HCT116 (cell line): ENCODE results near the gene ISOC2. TPM values are rescaled to one million over a fixed set of nuclear protein-coding genes. Genes with fewer than 3 reads are reported as not detected.
A peak's percentile ranks its signal among the peaks of the same experiment; 100 is the strongest.

ENCODE experiments used
- ATAC-seq: fragments of 200-7000 bp; cut with Tn5 transposase; 2 replicates; pipeline ENCODE4 v1.9.1; 2020; ENCODE audit warnings: mild to moderate bottlenecking, moderate library complexity
- BruUV-seq: library from RNA; stranded (reverse); fragments of 400-500 nt; replicated peaks from 2 replicates; lab custom pipeline; 2021; lab: Mats Ljungman, UMichigan
- CTCF ChIA-PET: fragments of 300-600 bp; sonication (Branson Sonifier 250); formaldehyde crosslinking; loops from one replicate; lab custom pipeline; 2021; ENCODE audit warnings: antibody characterized with exemption; lab: Charles Lee
- POLR2A ChIA-PET: fragments of 300-600, 350-600 bp; sonication (Branson Sonifier 250); formaldehyde crosslinking; loops from one replicate; lab custom pipeline; 2021; ENCODE audit warnings: antibody characterized with exemption; lab: Charles Lee
- RAD21 ChIA-PET, 2 experiments: fragments of 300-600 bp; sonication (Branson Sonifier 250); formaldehyde crosslinking; loops; one replicate each; lab custom pipeline; 2023; ENCODE audit warnings: low total read pairs in 2 of 2; ENCODE audit not compliant: uncharacterized antibody in 2 of 2, unreplicated experiment in 2 of 2, low non-redundant PET in 1 of 2; lab: Charles Lee
- DNase-seq: peaks from one replicate; pipeline ENCODE4 v3.0.0-alpha.2; 2010; ENCODE audit warnings: low read depth, low spot score
- H2AFZ ChIP-seq: fragments of 200-600 bp; shearing (Covaris generic), sonication (generic); 2 replicates; pipeline ENCODE4 v1.6.1; 2017; ENCODE audit warnings: low read depth, mixed run types, mixed read lengths, antibody characterized with exemption, low read length; ENCODE audit not compliant: poor library complexity, severe bottlenecking
- H3K27ac ChIP-seq: 2 replicates; pipeline ENCODE4 v1.5.1; 2012; ENCODE audit warnings: low read depth, low read length
- H3K27me3 ChIP-seq: fragments of 200-600 bp; sonication (generic); 2 replicates; pipeline ENCODE4 v1.6.1; 2016; ENCODE audit warnings: mixed run types, low read length, mixed read lengths; ENCODE audit not compliant: insufficient read depth
- H3K36me3 ChIP-seq, 2 experiments: fragments of 200-500 bp in 1 of 2; fragments of 200-600 bp in 1 of 2; sonication (Bioruptor generic) in 1 of 2; sonication (generic) in 1 of 2; 2 replicates each; pipeline versions ENCODE4 v1.5.1 to v1.6.1; 2014 to 2016; ENCODE audit warnings: low read length in 2 of 2, inconsistent platforms in 1 of 2, mixed read lengths in 1 of 2, mixed run types in 1 of 2; ENCODE audit not compliant: insufficient read depth in 2 of 2, control insufficient read depth in 1 of 2
- H3K4me1 ChIP-seq, 2 experiments: fragments of 200-600 bp in 1 of 2; sonication (generic) in 1 of 2; 2 replicates each; pipeline versions ENCODE4 v1.5.1 to v1.6.1; 2012 to 2017; ENCODE audit warnings: low read length in 2 of 2, inconsistent platforms in 1 of 2, mild to moderate bottlenecking in 1 of 2, mixed read lengths in 1 of 2, mixed run types in 1 of 2, moderate library complexity in 1 of 2; ENCODE audit not compliant: insufficient read depth in 2 of 2, control insufficient read depth in 1 of 2
- H3K4me2 ChIP-seq: fragments of 200-600 bp; sonication (generic); 2 replicates; pipeline ENCODE4 v1.6.1; 2017; ENCODE audit warnings: mixed run types, low read length, mixed read lengths
- H3K4me3 ChIP-seq, 2 experiments: fragments of 200-600 bp in 1 of 2; sonication (generic) in 1 of 2; replicated peaks in 1 of 2; 2 replicates each; pipeline ENCODE4 v1.5.1; 2011 to 2016; ENCODE audit warnings: low read length in 2 of 2, control low read depth in 1 of 2, low read depth in 1 of 2, mild to moderate bottlenecking in 1 of 2, mixed read lengths in 1 of 2, mixed run types in 1 of 2
- H3K79me2 ChIP-seq: fragments of 200-600 bp; sonication (generic); 2 replicates; pipeline ENCODE4 v1.6.1; 2017; ENCODE audit warnings: mild to moderate bottlenecking, mixed run types, low read length, moderate library complexity, mixed read lengths; ENCODE audit not compliant: insufficient read depth
- H3K9ac ChIP-seq: fragments of 200-600 bp; sonication (generic); 2 replicates; pipeline ENCODE4 v1.6.1; 2016; ENCODE audit warnings: low read length, mixed read lengths
- H3K9me2 ChIP-seq: fragments of 200-600 bp; sonication (generic), shearing (Covaris generic); 2 replicates; pipeline ENCODE4 v1.6.1; 2017; ENCODE audit warnings: mixed run types, mild to moderate bottlenecking, moderate library complexity; ENCODE audit not compliant: insufficient read depth
- H3K9me3 ChIP-seq, 2 experiments: fragments of 200-500 bp in 1 of 2; fragments of 200-600 bp in 1 of 2; sonication (Bioruptor generic) in 1 of 2; sonication (generic) in 1 of 2; 2 replicates each; pipeline ENCODE4 v1.6.1; 2014 to 2017; ENCODE audit warnings: low read length in 2 of 2, mixed read lengths in 2 of 2, inconsistent platforms in 1 of 2, low read depth in 1 of 2, mild to moderate bottlenecking in 1 of 2, mixed run types in 1 of 2, moderate library complexity in 1 of 2; ENCODE audit not compliant: control insufficient read depth in 1 of 2, insufficient read depth in 1 of 2
- H4K20me1 ChIP-seq: fragments of 200-600 bp; sonication (generic), shearing (Covaris generic); 2 replicates; pipeline ENCODE4 v1.6.1; 2017; ENCODE audit warnings: mixed run types, mild to moderate bottlenecking, moderate library complexity; ENCODE audit not compliant: insufficient read depth
- CBX3 ChIP-seq: IDR thresholded peaks from 2 replicates; pipeline ENCODE4 v1.6.1; 2012; ENCODE audit warnings: low read depth
- CEBPB ChIP-seq: IDR thresholded peaks from 2 replicates; pipeline ENCODE4 v1.6.1; 2012; ENCODE audit warnings: low read depth
- EGR1 ChIP-seq: IDR thresholded peaks from 2 replicates; pipeline ENCODE4 v1.6.1; 2012; ENCODE audit warnings: low read depth
- ELF1 ChIP-seq: IDR thresholded peaks from 2 replicates; pipeline ENCODE4 v1.6.1; 2012; ENCODE audit warnings: low read depth, borderline replicate concordance
- FOSL1 ChIP-seq: IDR thresholded peaks from 2 replicates; pipeline ENCODE4 v1.6.1; 2012; ENCODE audit warnings: low read depth
- JUND ChIP-seq: IDR thresholded peaks from 2 replicates; pipeline ENCODE4 v1.6.1; 2012
- POLR2AphosphoS5 ChIP-seq: IDR thresholded peaks from 2 replicates; pipeline ENCODE4 v1.6.1; 2011; ENCODE audit warnings: mild to moderate bottlenecking, low read depth, low read length, moderate library complexity
- SRF ChIP-seq: IDR thresholded peaks from 2 replicates; pipeline ENCODE4 v1.6.1; 2012; ENCODE audit warnings: low read depth
- TCF7L2 ChIP-seq: IDR thresholded peaks from 2 replicates; pipeline ENCODE4 v1.7.0; 2011; ENCODE audit warnings: borderline replicate concordance, inconsistent platforms; ENCODE audit not compliant: insufficient read depth, insufficient read length; ENCODE audit errors: extremely low read depth
- YY1 ChIP-seq: IDR thresholded peaks from 2 replicates; pipeline ENCODE4 v1.6.1; 2011; ENCODE audit warnings: low read length, low read depth, moderate library complexity, mild to moderate bottlenecking; ENCODE audit not compliant: insufficient replicate concordance; ENCODE audit errors: extremely low read depth
- ZNF274 ChIP-seq: fragments of 200-500 bp; sonication (Bioruptor generic); IDR thresholded peaks from 2 replicates; pipeline ENCODE4 v1.6.1; 2014; ENCODE audit warnings: mild to moderate bottlenecking, low read depth, low read length, inconsistent platforms
- intact Hi-C: fragments of 100-400 bp; cut with micrococcal nuclease; formaldehyde crosslinking; loops from 2 replicates; pipeline ENCODE4 v1.10.0; 2022
- total RNA-seq: library from RNA; stranded (reverse); gene quantifications from one replicate; pipeline ENCODE4 v1.2.1, GENCODE V29; 2021; ENCODE audit not compliant: unreplicated experiment
- TF ChIP-seq, protein P1 (sequence below): IDR thresholded peaks from 2 replicates; pipeline ENCODE4 v1.6.1; 2012
- TF ChIP-seq, protein P2 (sequence below): IDR thresholded peaks from 2 replicates; pipeline ENCODE4 v1.6.1; 2012
- TF ChIP-seq, protein P3 (sequence below), 3 experiments: fragments of 200-600 bp in 1 of 3; sonication (generic) in 1 of 3; IDR thresholded peaks in 2 of 3; conservative IDR thresholded peaks in 1 of 3; 2 replicates each; pipeline ENCODE4 v1.5.1; 2012 to 2017; ENCODE audit warnings: low read depth in 2 of 3, low read length in 2 of 3, antibody characterized with exemption in 1 of 3, borderline replicate concordance in 1 of 3, control low read depth in 1 of 3, mild to moderate bottlenecking in 1 of 3, mixed read lengths in 1 of 3, mixed run types in 1 of 3, moderate library complexity in 1 of 3; ENCODE audit not compliant: insufficient read depth in 1 of 3

Gene ISOC2
- total RNA-seq, 1 experiment from 2014 or later = 56.8 TPM

DNA sequence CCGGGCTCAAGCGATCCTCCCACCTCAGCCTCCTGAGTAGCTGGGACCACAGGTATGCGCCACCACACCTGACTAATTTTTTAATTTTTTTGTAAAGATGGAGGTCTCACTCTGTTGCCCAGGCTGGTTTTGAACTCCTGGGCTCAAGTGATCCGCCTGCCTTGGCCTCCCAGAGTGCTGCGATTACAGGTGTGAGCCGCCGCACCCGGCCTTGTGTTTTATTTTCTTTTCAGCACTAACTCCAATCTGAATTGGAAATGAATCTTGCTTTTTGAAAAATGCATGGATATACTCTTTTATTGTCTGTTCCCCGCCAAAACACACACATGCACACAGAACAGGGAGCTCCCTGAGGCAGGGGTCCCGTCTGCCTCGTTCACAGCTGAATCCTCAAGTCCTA, 1.3 kb upstream of the ISOC2 start:
- Histone ChIP-seq H3K36me3 (no peaks in the 10 kb centered on the region), H3K4me2 (peak overlapping the region; percentile 98), H3K27ac (no peak overlapping the region), H3K27me3 (no peaks in the 10 kb centered on the region), H2AFZ (no peak overlapping the region), H3K9ac (no peak overlapping the region), H3K4me3 (peak overlapping the region; percentile 51 to 98; a peak in 2 of 4 replicates), H4K20me1 (no peaks in the 10 kb centered on the region), H3K79me2 (peaks cover 12% of the 10 kb centered on the region; the same call in 1 of the 2 replicates), H3K9me3 (no peaks in the 10 kb centered on the region), H3K9me2 (no peaks in the 10 kb centered on the region), H3K4me1 (peaks cover 14 to 35% of the 10 kb centered on the region in 2 experiments)
- TF ChIP-seq, protein P1, sequence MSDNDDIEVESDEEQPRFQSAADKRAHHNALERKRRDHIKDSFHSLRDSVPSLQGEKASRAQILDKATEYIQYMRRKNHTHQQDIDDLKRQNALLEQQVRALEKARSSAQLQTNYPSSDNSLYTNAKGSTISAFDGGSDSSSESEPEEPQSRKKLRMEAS = 0 out of 2 replicates have a peak, but pooled peaks have one; percentile 4
- no peak for TF ChIP-seq TCF7L2
- POLR2A ChIA-PET = no interaction called here
- DNase-seq (no peak), ATAC-seq (no peak)
- RAD21 ChIA-PET = no interaction called here
- BruUV-seq = no TSS peak
- intact Hi-C loops = no loop called here
- CTCF ChIA-PET = interaction anchor here (1.5 kb wide), 2 partner anchors 9 to 41 kb away, joined by 3 to 7 read pairs; no protein-coding TSS in a partner anchor

DNA sequence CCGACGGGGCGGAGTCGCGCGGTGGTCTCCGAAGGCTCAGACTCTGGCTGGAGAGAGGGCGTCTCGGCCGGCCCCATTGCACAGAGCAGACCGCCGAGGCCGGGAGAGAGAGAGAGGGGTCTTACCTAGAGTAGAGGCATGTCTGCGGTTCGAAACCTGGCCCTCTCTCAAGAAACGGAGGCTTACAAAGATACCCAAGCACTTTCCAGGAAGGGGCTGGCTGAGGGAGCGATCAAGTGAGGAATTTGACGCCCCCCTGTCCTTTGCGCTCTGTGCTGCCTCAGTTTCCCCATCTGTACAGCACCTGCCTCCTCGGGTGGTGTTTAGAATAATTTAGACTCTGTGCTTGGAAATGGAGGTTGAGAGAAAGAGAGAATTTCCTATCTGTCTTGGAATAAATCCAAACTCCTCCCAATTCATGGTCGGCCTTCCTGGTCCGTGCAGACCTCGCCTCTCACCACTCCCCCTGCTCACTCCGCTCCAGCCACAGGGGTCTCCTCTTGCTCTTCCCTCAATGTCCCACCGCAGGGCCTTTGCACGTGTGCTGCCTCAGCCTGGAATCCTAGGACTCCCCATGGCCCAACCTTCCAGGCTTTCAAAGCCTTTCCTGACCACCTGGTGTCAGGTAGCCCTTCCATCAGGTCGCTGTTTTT, 658 bp upstream of the ISOC2 start:
- DNase-seq = no peak
- Histone ChIP-seq H4K20me1 (no peaks in the 10 kb centered on the region), H3K9ac (peak overlapping the region; percentile 79), H3K9me2 (no peaks in the 10 kb centered on the region), H3K27ac (peak overlapping the region; percentile 60), H3K36me3 (no peaks in the 10 kb centered on the region), H3K79me2 (peaks cover 12% of the 10 kb centered on the region; the same call in 1 of the 2 replicates), H3K9me3 (no peaks in the 10 kb centered on the region), H3K4me3 (peak overlapping the region; percentile 51 to 98), H3K4me2 (peak overlapping the region; percentile 98), H2AFZ (no peak overlapping the region), H3K27me3 (no peaks in the 10 kb centered on the region), H3K4me1 (peaks cover 9 to 29% of the 10 kb centered on the region in 2 experiments)
- ATAC-seq = peak; percentile 31
- intact Hi-C loops = no loop called here
- CTCF ChIA-PET = interaction anchor here (0.6 to 1.5 kb wide), 6 partner anchors 9 to 315 kb away, joined by 3 to 7 read pairs (median 4); partner anchors contain the start of gene ZNF865
- POLR2A ChIA-PET = interaction anchor here (0.6 to 1.0 kb wide), 6 partner anchors 9 to 55 kb away, joined by 3 to 12 read pairs (median 5); partner anchors contain the start of genes UBE2S and ZNF628
- TSS peak; percentile 89 for BruUV-seq
- RAD21 ChIA-PET = interaction anchor here in 1 of 2 experiments (0.9 kb wide), 1 partner anchor 42 kb away, joined by 4 read pairs; no protein-coding TSS in a partner anchor
- no peak for TF ChIP-seq JUND
- TF ChIP-seq, protein P2, sequence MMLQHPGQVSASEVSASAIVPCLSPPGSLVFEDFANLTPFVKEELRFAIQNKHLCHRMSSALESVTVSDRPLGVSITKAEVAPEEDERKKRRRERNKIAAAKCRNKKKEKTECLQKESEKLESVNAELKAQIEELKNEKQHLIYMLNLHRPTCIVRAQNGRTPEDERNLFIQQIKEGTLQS = no peak
- TF ChIP-seq, protein P3, sequence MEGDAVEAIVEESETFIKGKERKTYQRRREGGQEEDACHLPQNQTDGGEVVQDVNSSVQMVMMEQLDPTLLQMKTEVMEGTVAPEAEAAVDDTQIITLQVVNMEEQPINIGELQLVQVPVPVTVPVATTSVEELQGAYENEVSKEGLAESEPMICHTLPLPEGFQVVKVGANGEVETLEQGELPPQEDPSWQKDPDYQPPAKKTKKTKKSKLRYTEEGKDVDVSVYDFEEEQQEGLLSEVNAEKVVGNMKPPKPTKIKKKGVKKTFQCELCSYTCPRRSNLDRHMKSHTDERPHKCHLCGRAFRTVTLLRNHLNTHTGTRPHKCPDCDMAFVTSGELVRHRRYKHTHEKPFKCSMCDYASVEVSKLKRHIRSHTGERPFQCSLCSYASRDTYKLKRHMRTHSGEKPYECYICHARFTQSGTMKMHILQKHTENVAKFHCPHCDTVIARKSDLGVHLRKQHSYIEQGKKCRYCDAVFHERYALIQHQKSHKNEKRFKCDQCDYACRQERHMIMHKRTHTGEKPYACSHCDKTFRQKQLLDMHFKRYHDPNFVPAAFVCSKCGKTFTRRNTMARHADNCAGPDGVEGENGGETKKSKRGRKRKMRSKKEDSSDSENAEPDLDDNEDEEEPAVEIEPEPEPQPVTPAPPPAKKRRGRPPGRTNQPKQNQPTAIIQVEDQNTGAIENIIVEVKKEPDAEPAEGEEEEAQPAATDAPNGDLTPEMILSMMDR (IDR thresholded peaks at IDR 0.05 in 2 of 3, conservative IDR thresholded peaks at IDR 0.05 in 1 of 3; ENCODE audit: borderline replicate concordance in 1 of 3, insufficient read depth in 1 of 3, low read depth in 2 of 3, low read length in 2 of 3) = no peak
- no peak for TF ChIP-seq YY1
- no peak for TF ChIP-seq ELF1
- no peak for TF ChIP-seq CBX3
- TF ChIP-seq, protein P1 = 0 out of 2 replicates have a peak, but pooled peaks have one; percentile 4
- TF ChIP-seq FOSL1 = no peak
- peak; percentile 52 for TF ChIP-seq POLR2AphosphoS5
- TF ChIP-seq ZNF274 = no peak
- TF ChIP-seq CEBPB = no peak
- no peak for TF ChIP-seq EGR1
- TF ChIP-seq SRF = no peak
